Pulmonary artery endothelial cell (primary cell): Measurements from ENCODE around the gene F2RL2. TPM values are rescaled to one million over a fixed set of nuclear protein-coding genes. Genes with fewer than 3 reads are reported as not detected.
A peak's percentile ranks its signal among the peaks of the same experiment; 100 is the strongest.

Experiments used
- DNase-seq: peaks from one replicate; pipeline ENCODE4 v3.0.0-alpha.2; 2011; ENCODE audit warnings: low read depth, low spot score
- total RNA-seq: library from RNA; depleted of rRNA; stranded (reverse); fragments of >200 nt; gene quantifications from 2 replicates; pipeline ENCODE4 v1.2.3, GENCODE V29; 2014

F2RL2 gene, protein sequence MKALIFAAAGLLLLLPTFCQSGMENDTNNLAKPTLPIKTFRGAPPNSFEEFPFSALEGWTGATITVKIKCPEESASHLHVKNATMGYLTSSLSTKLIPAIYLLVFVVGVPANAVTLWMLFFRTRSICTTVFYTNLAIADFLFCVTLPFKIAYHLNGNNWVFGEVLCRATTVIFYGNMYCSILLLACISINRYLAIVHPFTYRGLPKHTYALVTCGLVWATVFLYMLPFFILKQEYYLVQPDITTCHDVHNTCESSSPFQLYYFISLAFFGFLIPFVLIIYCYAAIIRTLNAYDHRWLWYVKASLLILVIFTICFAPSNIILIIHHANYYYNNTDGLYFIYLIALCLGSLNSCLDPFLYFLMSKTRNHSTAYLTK
- total RNA-seq = 0.66 and 1.8 TPM in 2 replicates

DNA sequence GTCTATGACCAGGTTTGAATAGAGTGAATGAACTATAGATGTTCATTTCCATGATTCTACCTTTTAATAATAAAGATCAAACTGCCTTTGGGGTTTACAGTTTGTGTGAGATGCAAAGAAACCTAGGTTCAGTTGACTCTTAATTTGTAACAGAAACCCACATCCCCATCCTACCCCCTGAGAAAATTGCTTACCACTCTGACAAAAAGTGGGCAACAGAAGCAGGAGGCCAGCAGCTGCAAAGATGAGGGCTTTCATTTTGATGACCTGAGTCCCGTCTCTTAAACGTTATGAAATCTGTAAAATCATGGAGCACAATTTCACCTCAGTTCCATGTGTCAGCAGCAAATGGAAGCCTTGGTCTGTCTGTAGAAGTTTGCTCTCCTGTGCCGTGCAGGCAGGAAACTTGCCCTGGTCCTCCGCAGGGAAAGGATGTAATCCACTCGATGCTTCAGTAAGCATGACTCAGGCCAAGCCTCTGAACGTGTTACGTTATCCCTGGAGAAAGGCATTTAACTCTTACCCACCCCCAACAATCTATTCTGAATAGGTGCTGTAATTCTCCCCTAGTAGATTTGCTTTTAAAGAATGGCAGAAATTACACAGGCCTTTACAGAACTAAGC, at the start of gene F2RL2:
Gene F2RL2, minus strand, starts transcription at position 431 of the 624 bp plus-strand sequence. Its CDS starts 173 bp downstream, at position 258.
- peak; percentile 36 for DNase-seq

DNA sequence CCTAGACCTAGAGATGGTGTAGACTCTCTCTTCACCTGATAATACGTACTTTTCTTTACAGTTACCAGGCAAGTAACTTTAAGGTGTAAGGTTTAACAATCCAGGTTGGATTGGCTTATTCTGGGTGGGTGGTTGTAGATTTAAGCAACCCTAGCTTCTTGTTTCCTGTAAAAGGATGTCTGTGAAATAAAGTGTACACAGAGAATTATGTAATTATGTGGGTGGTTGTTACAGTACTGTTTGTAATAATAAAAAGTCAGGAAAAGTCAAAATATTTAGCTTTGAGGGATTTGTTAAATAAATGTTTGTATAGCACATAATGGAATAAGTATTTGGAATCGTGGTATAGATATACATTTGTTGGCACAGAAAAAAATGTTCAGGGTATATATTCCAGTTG, 49.0 kb upstream of the F2RL2 start:
- no peak for DNase-seq

DNA sequence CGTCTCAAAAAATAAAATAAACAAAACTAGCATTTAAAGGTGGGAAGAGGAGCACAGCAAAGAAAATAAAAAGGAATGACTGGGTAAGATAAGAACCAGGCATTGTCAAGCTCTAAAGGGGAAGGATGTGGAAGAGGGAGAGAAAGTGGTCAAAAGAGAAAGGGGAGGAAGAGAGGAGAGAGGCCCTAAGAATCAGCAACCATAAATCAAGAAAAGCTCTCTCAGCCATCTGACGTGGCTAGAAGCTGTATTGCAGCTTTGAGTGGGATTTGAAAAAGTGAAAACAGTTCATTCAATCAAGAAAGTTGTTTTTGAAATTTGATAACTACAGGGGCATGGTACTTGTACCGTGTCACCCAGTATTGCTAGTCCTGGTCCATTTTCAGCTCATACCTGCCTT, 47.3 kb upstream of the F2RL2 start:
- no peak for DNase-seq

DNA sequence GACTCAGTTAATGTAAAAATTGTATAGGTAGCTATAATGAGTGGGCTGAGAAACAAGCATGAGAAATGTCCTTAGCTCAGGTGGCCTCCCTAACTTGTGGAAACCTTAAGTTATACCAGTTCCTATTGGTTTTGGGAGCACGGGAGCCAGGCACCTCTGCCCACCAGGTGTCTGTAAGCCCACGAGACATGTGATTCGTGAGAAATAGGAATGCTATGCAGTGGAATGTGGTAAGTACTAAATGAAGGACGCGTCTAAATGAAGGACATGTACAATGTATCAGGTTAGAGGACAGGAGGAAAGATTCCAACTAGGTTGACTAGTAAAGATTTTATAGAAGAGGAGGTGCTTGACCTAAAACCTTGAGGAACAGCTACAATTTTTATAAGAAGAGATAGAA, 46.0 kb upstream of the F2RL2 start:
- DNase-seq = no peak

GRCh38 chr5:76667495-76667894, 44.3 kb upstream of the F2RL2 start:
- DNase-seq = no peak

- DNase-seq = no peak
Measured at GRCh38 chr5:76664079-76664478, 40.9 kb upstream of the F2RL2 start.

DNA sequence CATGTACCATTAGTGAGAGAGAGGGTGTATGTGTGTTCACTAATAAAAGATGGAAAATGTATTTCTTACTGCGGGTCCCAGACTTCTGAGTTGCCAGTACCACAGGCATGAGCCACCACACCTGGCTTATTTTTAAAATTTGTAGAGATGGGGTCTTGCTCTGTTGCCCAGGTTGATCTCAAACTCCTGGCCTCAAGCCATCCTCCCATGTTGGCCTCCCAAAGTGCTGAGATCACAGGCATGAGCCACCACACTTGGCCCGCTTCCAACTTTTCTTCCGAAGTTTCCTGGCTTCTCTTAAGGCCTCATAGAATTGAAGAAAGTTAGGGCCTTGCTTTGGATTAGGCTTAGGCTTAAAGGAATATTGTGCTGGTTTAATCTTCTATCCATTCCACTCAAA, 40.4 kb upstream of the F2RL2 start:
- no peak for DNase-seq

DNA sequence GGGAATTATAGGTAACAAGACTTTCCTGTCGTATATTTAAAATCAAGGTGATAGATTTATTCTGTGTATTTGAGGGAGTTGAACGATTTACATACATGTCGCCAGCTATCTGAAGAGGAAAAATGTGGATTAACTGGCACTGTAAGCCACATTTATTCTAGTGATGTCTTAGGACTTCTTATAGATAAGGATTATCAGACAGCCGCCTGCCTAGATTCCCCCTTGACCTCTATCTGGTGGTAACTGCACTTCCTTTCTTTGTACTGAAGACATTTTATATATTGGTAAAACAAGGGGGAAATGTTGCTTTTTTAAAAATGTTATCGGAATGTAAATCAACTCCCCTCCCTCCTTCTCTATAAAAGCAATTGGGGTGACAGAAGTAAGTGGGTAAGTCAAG, 39.3 kb upstream of the F2RL2 start:
- DNase-seq = no peak

- no peak for DNase-seq
Measured at GRCh38 chr5:76660360-76660759, 37.2 kb upstream of the F2RL2 start.

- DNase-seq = peak; percentile 91
Measured at GRCh38 chr5:76657683-76658311, 34.6 kb upstream of the F2RL2 start.

DNA sequence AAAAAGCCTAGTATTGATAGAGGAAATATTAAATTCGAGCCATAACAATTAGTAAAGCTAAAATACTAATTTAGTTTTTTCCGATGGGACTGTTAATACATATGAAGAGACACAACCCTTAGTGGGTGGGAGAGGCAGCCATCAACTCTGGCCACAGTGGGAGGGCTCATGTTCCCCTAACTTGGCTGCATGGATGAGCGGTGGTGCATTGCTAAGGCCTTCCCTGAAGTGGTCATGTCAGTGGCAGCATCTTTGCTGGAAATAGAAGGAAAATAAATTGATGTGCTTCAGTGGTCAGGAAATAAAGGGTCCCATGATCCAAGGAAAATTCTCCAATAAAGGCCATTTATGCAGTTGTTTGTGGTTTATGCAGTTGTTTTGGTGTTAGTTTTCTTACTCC, 33.9 kb upstream of the F2RL2 start:
- no peak for DNase-seq

DNA sequence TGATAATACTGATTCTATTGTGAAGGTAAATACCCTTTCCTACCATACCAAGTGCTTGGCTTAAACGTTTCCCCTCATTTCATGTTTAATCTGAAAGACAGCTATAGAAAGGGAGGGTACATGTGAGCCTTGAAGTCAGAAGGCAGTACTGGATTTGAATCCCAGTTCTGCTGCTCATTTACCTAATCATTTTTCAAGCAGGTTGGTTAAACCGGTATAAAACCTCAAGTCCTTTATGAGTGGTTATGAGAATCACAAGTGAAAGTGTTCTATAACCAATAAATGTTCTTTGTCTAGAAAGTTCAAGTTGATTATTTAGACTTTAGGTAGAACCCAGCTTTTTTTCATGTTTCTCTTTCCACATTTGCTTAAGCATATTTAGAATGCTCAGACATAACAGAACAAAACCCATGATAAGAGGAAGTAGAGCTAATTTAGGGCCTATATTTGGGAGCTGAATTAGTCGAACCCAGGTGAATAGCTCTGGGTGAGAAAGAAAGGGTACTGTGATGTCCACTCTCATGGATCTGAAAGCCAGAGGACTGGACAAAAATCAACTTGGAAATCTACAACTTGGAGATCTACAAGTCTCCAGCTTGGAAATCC, 29.7 kb upstream of the F2RL2 start:
- no peak for DNase-seq

DNA sequence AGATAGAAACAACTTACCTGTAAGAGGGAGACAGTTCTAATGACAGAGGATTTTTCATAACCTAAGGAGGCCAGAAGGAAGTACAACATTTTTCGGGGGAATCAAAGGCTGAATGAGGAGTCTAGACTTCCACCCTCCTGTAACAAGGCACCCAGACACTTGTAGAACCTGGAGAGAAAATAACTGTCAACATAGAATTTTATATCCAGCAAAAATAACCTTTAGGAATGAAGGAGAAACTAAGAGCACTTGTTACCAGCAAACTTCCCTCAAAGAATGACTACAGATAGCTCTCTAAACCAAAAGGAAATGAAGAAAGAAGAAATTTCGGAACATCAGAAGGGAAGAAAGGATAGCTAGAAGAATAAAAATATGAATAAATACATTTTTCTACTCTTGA, 25.9 kb upstream of the F2RL2 start:
- no peak for DNase-seq

DNA sequence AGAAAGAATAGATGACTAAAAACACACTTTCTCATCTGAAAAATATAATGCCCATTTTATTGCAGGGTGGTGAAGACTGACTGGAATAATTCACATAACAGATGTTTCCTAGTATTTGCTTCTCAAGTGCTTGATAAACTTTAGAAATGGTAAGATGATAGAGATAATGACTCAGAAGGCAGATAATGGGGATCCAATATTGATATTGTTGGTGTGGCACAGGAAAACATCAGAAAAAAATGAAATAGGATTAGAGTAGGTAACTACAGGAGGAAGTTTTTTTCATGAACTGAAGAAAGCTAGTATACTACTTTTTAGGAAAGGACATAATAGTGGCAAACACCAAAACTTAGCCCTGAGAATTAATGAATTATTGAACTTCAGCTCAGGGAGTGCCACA, 20.2 kb upstream of the F2RL2 start:
- no peak for DNase-seq

GRCh38 chr5:76642390-76643040, 19.3 kb upstream of the F2RL2 start:
- no peak for DNase-seq

- DNase-seq = no peak
Measured at GRCh38 chr5:76641514-76642120, 18.4 kb upstream of the F2RL2 start.

- DNase-seq = no peak
Measured at GRCh38 chr5:76638479-76638878, 15.3 kb upstream of the F2RL2 start.

- no peak for DNase-seq
Measured at GRCh38 chr5:76637490-76637889, 14.3 kb upstream of the F2RL2 start.

DNA sequence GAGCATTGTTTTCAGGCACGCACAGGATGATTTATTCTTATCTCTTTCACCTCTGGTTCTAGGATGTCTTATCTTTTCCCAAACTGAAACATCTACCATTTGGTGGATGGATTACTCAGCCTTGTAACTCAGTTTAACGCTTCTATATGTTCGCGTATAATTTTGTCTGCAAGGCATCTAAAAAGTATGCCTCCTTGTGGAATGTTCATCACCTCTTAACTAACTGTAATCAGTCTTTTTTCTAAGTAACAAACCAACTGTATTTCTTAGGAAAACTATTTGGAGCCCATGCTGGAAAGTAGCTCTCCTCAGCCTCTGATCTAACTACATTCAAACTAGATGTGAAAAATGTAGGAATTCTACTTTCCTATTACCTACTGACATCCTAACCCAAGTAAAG, 11.5 kb upstream of the F2RL2 start:
- no peak for DNase-seq

GRCh38 chr5:76626738-76627137, 3.5 kb upstream of the F2RL2 start:
- no peak for DNase-seq

GRCh38 chr5:76625087-76625815, 2.0 kb upstream of the F2RL2 start:
- DNase-seq = peak; percentile 35
